D721Med (cell line): ENCODE results near the gene SCMH1.

ENCODE experiments used
- DNase-seq: peaks from one replicate; pipeline ENCODE4 v3.0.0; 2011; ENCODE audit warnings: low spot score; ENCODE audit not compliant: insufficient read length
- FAIRE-seq: peaks from 2 replicates; lab custom pipeline; 2011; peaks lifted over from hg19 to GRCh38; lab: Jason Lieb, UNC
- CTCF ChIP-seq: IDR thresholded peaks from 2 replicates; pipeline ENCODE4 v1.5.1; 2012; ENCODE audit warnings: mild to moderate bottlenecking, control low read depth; ENCODE audit not compliant: insufficient read depth; ENCODE audit errors: missing control alignments

The SCMH1 gene

GRCh38 chr1:41033272-41033671, 208.8 kb downstream of the SCMH1 start:
- FAIRE-seq: no peak
- no peak for DNase-seq
- no peak for TF ChIP-seq CTCF

GRCh38 chr1:41032147-41032546, 210.0 kb downstream of the SCMH1 start:
- FAIRE-seq (no peak), DNase-seq (no peak)

GRCh38 chr1:41030872-41031616, 211.1 kb downstream of the SCMH1 start:
- no peak for TF ChIP-seq CTCF
- FAIRE-seq (no peak), DNase-seq (no peak)

More at GRCh38 chr1:41032147-41032546, 210.0 kb downstream of the SCMH1 start:
- no peak for TF ChIP-seq CTCF

- FAIRE-seq (no peak), DNase-seq (no peak)
- TF ChIP-seq CTCF: no peak
Observed at GRCh38 chr1:41028034-41028642, 214.0 kb downstream of the SCMH1 start.

GRCh38 chr1:41025979-41026819, 215.9 kb downstream of the SCMH1 start:
- FAIRE-seq (no peak), DNase-seq (no peak)
- no peak for TF ChIP-seq CTCF

- no peak for TF ChIP-seq CTCF
- DNase-seq (no peak), FAIRE-seq (no peak)
Observed at GRCh38 chr1:41024953-41025352, 217.2 kb downstream of the SCMH1 start.
